ENCODE measurements around the gene CRISP3. TPM values are rescaled to one million over a fixed set of nuclear protein-coding genes. Genes with fewer than 3 reads are reported as not detected.
"Not testable (repeated sequence)": the region's sequence is repeated elsewhere in the genome, so short reads cannot be mapped to it uniquely, and the experiment has no call there.

CRISP3 gene
- not detected in 2 replicates for total RNA-seq

GRCh38 chr6:49744259-49744658 is at the start of gene CRISP3:
TSS of gene CRISP3 (minus strand) at chr6:49744388. CDS start at chr6:49744367, 21 bp downstream.
- intact Hi-C loops (cut with micrococcal nuclease) = no loop called here

- intact Hi-C loops (cut with micrococcal nuclease) = no loop called here
Measured at GRCh38 chr6:49790341-49790740, 46.2 kb upstream of the CRISP3 start.

GRCh38 chr6:49787176-49787575 is 43.0 kb upstream of the CRISP3 start, which contains the start of gene PGK2:
TSS of gene PGK2 (minus strand) at chr6:49787285. CDS start at chr6:49787187, 98 bp downstream.
- intact Hi-C loops (cut with micrococcal nuclease) = no loop called here

GRCh38 chr6:49784272-49784671 is 40.1 kb upstream of the CRISP3 start:
- intact Hi-C loops (cut with micrococcal nuclease) = no loop called here

GRCh38 chr6:49782725-49783124 is 38.5 kb upstream of the CRISP3 start:
- intact Hi-C loops (cut with micrococcal nuclease) = no loop called here

GRCh38 chr6:49782293-49782692 is 38.1 kb upstream of the CRISP3 start:
- intact Hi-C loops (cut with micrococcal nuclease) = no loop called here

GRCh38 chr6:49776444-49776843 is 32.3 kb upstream of the CRISP3 start:
- intact Hi-C loops (cut with micrococcal nuclease) = no loop called here

GRCh38 chr6:49775043-49775442 is 30.9 kb upstream of the CRISP3 start:
- intact Hi-C loops (cut with micrococcal nuclease) = no loop called here

- intact Hi-C loops (cut with micrococcal nuclease) = no loop called here
Measured at GRCh38 chr6:49772285-49772684, 28.1 kb upstream of the CRISP3 start.

GRCh38 chr6:49766762-49767161 is 22.6 kb upstream of the CRISP3 start:
- intact Hi-C loops (cut with micrococcal nuclease) = no loop called here

- intact Hi-C loops (cut with micrococcal nuclease) = no loop called here
Measured at GRCh38 chr6:49764571-49765236, 20.5 kb upstream of the CRISP3 start.

GRCh38 chr6:49743429-49743828 is 759 bp downstream of the CRISP3 start:
- intact Hi-C loops (cut with micrococcal nuclease) = no loop called here

- intact Hi-C loops (cut with micrococcal nuclease) = no loop called here
Measured at GRCh38 chr6:49739423-49739822, 4.8 kb downstream of the CRISP3 start.

- intact Hi-C loops (cut with micrococcal nuclease) = no loop called here
Measured at GRCh38 chr6:49736017-49736508, 8.1 kb downstream of the CRISP3 start.

- intact Hi-C loops (cut with micrococcal nuclease) = no loop called here
Measured at GRCh38 chr6:49733680-49734079, 10.5 kb downstream of the CRISP3 start.

GRCh38 chr6:49732781-49733180 is 11.4 kb downstream of the CRISP3 start:
- intact Hi-C loops (cut with micrococcal nuclease) = no loop called here

GRCh38 chr6:49730251-49730650 is 13.9 kb downstream of the CRISP3 start:
- intact Hi-C loops (cut with micrococcal nuclease) = no loop called here

- intact Hi-C loops (cut with micrococcal nuclease) = not testable (repeated sequence)
Measured at GRCh38 chr6:49723917-49724316, 20.3 kb downstream of the CRISP3 start.

- intact Hi-C loops (cut with micrococcal nuclease) = no loop called here
Measured at GRCh38 chr6:49721297-49721696, 22.9 kb downstream of the CRISP3 start.

GRCh38 chr6:49720372-49720771 is 23.8 kb downstream of the CRISP3 start:
- intact Hi-C loops (cut with micrococcal nuclease) = no loop called here

- intact Hi-C loops (cut with micrococcal nuclease) = no loop called here
Measured at GRCh38 chr6:49713346-49713745, 30.8 kb downstream of the CRISP3 start, which contains the start of gene CRISP2. TSS of gene CRISP2 (minus strand) at chr6:49713543. CDS start at chr6:49709196, 4,347 bp downstream.

- intact Hi-C loops (cut with micrococcal nuclease) = no loop called here
Measured at GRCh38 chr6:49698478-49698877, 45.7 kb downstream of the CRISP3 start.

- intact Hi-C loops (cut with micrococcal nuclease) = no loop called here
Measured at GRCh38 chr6:49693512-49693911, 50.7 kb downstream of the CRISP3 start.
